GM21423 (cell line): ENCODE results near the gene GAB2.
"Not testable (repeated sequence)": the region's sequence is repeated elsewhere in the genome, so short reads cannot be mapped to it uniquely, and the experiment has no call there.

Experiments used
- ATAC-seq: cut with Tn5 transposase; IDR thresholded peaks from one replicate; pipeline ENCODE4 v1.9.1; 2021; ENCODE audit warnings: mild to moderate bottlenecking, moderate library complexity; ENCODE audit not compliant: unreplicated experiment

Gene GAB2

DNA sequence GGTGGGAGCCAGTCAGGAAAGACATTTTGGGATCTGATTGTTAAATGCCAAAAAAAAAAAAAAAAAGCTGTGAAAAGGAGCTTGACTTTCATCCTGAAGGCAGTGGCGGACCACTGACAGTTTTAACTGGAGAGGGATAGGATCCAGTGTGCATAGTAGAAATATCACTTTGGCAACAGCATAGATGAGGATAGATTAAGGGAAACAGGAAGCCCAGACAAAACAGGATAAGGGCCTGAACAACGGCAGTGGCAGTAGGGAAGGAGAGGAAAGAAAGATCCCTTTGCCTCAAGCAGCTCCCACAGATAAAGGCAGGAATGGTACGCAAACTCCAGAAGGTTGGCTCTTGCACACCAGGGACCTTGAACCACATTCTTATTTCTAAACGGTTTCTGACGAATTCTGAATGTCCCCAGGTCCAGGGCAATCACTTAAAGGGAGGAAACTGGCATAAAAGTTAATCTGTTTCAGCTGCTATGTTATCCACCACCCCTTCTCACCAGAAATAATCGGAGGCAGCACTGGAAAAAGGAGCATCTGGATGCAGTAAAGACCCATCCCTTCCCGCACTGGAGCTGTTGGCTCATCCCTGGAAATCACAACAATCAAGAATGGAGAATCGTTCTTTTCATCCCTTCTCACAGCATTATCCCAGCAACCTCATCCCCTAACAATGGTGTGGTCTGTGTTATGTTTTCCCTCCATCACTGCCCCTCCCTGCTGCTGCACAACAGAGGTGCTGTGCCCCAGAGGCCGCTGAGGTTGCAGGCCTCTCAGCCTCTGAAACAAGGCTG, 99.1 kb downstream of the GAB2 start:
- ATAC-seq: no peak

DNA sequence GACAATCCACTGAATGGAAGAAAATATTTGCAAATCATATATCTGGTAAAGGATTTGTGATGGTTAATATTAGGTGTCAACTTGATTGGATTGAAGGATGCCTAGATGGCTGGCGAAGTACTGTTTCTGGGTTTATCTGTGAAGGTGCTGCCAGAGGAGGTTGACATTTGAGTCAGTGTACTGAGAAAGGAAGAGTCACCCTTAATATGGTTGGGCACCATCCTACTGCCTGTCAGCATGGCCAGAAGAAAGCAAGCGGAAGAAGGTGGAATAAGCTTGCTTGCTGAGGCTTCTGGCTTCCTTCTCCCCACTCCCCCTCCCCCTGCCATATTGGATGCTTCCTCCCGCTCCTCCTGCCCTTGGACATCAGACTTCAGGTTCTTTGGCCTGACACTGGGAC, 101.9 kb downstream of the GAB2 start:
- no peak for ATAC-seq

DNA sequence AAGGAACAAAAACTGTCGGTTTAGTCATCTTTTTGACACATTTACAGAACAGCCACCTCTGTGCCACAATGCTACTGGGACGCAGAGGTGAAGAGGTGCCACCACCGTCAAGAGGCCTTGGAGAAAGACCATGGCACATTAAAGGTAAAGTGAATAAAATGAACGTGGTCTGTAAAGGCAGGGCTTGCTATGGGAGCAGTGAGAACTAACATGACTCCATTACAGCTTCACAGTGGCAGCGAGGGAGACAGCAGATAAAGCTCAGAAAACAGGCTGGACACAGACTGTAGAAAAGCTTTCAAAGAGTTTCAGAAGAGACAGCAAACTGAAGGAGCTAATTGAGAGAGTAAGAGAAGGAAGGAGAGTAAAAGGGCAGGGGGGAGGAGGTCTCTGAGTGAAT, 102.9 kb downstream of the GAB2 start:
- no peak for ATAC-seq

DNA sequence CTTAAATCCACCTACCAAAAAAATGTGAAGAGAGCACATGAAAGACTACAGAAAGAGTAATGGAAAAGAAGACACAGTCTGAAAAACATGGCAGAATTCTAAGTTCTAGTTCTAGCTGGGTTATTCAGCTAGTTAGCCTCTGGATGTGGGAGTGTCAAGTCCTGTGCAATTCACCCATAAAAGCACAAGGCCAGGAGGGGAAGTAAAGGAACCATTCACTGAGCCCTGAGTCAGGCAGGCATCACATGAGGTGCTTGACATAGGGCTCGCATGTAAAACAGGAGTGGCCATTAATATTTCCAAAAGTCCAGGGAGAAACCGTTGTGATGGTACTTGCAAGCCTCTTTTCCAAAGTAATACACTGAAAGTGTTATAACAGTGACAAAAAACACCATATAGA, 103.7 kb downstream of the GAB2 start:
- no peak for ATAC-seq

DNA sequence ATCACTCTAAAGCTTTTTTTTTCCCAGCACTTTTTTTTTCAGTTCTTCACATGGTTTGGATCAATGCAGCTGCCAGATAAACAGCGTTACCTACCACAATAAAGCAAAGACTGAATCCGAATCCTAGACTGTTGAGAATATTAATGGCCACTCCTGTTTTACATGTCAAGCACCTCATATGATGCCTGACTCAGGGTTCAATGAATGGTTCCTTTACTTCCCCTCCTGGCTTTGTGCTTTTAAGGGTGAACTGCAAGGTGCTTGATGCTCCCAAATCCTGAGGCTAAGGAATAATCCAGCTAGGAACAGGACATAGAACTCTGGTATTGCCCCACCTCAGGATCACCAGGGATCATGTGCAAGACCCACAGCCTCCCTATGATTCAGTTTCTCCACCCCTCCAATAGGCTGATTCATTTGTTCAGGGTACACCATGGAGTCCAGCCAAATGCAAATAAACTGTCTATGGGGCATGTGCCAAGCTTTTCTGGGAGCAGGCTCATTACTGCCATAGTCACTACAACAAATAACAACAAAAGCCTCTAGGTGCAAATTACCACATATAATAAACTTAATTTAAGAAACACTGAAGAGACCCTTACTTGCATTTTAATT, 104.3 kb downstream of the GAB2 start:
- no peak for ATAC-seq

DNA sequence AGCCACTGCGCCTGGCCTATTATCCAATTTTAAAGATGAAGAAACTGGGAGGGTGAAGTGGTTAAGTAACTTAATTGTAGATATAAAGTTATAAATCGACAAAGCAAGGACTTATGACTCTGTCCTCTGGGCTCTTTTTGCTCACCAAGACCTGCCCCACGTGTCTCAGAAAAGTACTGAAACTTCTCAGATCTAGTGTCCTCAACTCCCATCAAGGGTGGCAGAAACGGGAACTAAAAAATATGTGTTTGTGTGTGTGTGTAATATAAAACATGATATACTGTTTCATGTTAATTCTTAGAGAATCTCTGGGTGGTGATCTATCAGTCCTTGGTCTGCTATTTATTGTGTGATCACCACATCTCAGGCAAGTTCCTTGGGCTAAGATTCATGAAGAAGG, 104.9 kb downstream of the GAB2 start:
- no peak for ATAC-seq

DNA sequence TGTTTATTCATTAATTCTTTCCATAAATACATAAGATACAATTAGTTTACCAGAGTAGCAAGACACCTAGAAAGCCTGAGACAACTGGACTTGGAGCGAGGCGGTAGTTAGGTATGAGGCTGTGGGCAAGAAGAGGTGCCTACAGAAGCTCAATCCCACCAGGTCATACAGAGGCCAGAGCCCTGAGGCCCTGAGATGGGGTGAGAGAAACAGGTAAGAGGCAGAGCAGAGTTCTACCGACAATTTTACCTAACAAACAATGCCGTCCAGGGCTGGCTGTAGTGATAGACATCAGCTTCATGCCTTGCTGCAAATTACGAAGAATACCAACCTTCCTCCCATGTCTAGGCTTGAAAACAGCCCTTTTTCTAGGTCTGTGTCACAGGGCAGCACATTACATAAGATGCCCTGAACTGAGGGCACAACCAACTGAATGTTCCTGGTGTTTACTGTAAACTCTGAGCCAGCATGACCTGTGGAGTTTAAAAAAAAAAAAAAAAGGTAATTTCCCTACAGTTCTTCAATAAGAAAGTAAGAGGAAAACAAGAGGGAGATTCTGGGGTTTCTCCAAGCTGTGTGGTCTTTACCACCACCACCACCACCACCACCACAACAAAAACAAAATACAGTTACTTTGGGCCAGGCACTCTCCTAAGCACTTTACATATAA, 105.8 kb downstream of the GAB2 start:
- ATAC-seq: no peak

DNA sequence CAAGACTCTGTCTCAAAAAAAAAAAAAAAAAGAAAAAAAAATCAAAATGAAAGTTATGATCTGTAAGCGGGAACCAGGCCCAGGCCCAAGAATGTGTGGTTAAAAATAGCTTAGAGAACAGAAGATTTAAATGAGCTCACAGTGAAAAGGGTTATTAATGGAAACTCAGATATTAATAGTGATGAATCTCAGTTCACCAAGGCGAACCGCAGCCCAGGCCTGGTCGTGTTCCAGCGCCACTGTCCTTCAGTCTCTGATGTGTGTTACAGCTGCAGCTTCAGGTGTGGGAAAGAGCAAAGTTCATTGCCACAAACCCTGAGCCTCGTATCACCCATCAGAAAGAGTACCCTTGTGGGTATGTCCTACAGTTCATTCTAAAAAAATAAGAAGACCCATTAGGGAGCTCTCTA, 107.1 kb downstream of the GAB2 start:
- peak; percentile 86 for ATAC-seq

DNA sequence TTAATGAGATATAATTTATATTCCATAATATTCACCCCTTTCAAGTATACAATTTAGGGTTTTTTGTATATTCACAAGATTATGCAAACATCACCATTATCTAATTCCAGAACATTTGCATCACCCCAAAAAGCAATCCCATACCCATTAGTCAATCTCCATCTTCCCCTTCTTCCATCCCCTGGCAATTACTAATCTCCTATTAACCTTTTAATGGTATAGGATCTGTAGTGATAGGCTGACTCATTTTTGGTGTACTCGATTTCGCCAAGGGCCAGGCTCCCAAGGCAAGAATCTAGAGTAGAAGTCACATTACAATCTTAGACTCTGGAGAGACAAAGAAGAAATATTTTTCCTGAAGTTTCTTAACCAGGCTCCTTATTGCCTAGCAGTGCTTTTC, 113.4 kb downstream of the GAB2 start:
- no peak for ATAC-seq

DNA sequence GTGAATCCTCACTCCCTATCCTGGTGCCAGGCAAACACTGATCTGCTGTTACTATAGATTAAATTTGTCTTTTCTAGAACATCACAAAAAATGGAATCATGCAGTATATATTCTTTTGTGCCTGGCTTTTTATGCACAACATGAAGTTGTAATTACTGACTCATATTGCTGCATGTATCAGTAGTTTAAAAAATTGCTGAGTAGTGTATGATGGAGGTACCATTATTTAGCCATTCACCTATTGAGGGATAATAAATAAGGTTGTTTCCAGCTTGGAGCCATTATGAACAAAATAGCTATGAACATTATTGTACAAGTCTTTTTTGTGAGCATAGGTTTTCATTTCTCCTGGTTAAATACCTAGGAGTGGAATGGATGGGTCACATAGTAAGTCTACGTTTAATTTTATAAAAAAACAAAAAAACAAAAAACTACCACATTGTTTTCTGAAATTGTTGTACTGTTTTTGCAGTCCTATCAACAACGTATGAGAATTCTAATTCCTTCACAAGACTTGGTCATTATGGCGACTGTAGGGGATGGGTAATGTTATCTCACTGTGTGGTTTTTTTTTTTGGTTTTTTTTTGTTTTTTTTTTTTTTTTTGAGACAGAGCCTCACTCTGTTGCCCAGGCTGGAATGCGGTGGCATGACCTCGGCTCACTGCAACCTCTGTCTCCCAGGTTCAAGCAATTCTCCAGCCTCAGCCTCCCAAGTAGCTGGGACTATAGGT, 117.3 kb downstream of the GAB2 start:
- ATAC-seq: no peak

DNA sequence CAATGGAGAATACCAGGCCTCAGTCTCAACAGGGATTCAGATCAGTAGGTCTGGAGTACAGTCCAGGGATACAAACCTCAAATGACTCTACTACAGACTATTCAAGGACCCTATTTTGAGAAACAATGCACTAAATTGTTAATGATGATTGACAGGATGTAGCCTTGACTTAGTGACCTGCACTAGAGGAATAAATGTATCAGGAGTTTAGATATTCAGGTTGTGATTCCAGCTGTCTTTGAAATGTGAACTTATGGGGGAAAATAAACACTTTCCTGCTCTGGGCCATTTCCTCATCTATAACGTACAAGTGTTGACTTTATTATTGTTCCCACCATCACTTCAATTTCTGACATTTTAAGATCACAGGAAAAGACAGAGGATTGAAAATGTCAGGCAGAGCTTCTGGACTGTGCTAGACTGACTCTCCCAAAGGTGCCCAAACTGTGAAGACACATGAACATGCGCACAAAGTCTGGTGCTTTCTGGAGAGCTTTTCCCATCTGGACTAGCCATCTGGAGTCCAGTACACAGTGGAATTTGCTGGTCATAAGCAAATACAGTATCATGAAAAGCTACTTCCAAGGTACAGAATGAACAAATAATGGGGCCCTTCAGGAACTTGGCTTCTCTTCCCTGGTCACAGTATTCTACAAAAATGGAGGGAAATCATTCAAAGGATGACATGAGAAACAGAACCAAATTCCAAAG, 118.5 kb downstream of the GAB2 start:
- no peak for ATAC-seq

DNA sequence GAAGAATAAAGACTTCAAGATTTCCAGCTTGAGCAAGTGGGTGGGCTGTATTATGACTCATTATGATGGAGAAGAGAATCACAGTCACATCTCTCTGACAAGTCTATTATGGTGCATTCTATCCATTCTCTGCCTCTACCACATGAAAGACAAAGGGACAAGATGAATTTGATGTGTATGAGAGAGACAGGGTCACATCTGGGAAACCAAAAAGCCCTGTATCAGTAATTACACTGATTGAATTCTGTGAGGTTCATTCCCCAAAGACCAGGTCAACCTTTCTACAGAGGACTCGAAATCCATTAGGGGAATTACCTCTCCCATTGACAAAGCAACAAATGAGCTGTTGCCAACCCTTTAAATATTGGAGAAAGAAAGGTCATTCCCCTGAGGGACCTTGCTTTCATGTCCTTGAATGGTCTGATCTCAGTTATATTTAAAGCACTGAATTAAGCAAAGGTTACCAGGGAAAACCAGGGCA, 119.3 kb downstream of the GAB2 start:
- ATAC-seq: no peak

DNA sequence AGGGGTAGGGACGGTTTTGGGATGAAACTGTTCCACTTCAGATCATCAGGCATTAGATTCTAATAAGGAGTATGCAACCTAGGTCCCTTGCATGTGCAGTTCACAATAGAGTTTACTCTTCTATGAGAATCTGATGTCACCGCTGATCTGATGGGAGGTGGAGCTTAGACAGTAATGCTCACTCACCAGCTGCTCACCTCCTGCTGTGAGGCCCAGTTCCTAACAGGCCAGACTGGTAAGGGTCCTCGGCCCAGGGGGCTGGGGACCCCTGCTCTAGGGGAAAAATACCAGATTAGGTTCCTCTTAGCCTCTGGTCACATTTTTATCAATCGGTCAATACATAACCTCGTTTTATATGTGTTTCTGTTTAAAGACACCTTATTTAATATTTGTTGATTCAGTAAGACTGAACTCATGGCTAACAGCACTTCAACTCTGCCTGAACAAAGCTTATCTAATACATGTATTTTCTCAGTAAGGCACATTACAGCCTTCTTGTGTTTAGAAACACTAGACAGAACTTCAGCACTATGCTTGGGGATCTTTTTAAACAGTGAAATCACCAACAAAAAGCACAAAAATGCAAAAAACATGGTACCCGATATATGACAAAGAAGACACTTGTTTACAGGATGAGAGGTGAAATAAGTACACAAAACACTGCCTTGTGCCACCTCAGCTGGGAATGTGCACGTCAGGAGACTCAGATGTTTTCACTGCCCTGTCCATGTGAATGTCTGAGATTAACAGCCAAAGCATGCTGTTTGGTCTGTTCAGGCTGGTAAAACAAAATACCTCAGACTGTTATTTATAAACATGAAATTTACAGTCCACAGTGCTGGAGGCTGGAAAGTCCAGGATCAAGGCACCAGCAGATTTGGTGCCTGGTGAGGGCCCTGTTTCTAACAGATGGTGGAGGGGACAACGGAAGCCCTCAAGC, 121.4 kb downstream of the GAB2 start:
- ATAC-seq: no peak

DNA sequence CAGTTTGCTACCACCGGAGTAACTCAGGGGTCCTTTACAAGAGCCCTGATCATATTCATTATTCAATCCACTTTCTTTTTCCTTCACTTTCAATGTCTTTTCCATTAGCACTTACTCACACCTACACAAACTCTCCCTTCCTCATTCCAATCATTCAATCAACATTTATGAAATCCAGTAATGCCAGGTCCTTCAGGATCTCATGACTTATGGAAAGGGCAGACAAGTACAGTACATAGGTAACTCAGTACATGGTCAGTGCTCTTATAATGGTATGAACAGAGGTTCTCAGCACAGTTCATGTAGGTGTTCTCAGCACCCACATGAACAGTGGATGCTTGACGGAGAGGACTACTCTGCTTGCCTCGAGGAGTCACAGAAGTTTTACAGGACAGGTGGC, 122.3 kb downstream of the GAB2 start:
- no peak for ATAC-seq

DNA sequence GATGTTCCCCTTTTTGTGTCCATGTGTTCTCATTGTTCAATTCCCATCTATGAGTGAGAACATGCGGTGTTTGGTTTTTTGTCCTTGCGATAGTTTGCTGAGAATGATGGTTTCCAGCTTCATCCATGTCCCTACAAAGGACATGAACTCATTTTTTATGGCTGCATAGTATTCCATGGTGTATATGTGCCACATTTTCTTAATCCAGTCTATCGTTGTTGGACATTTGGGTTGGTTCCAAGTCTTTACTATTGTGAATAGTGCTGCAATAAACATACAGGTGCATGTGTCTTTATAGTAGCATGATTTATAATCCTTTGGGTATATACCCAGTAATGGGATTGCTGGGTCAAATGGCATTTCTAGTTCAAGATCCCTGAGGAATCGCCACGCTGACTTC, 123.5 kb downstream of the GAB2 start:
- ATAC-seq: not testable (repeated sequence)

DNA sequence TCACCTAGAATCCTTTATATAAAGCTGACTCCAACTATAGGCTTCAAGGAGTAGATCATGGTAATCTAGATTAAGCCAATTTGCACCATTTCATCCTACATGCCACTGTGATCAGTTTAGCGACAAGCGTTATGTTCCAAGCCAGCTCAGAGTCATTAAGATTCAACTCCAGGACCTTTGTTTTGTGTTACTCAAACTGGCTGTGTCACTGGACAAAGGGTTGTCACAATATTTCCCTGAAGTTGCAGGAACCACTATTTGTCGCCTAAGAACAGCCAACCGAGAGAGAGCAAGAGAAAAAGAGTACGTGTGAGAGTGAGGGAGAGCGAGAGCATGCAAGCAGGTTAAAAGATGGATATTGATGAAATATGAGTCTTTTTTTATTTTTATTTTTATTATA, 124.1 kb downstream of the GAB2 start:
- no peak for ATAC-seq

DNA sequence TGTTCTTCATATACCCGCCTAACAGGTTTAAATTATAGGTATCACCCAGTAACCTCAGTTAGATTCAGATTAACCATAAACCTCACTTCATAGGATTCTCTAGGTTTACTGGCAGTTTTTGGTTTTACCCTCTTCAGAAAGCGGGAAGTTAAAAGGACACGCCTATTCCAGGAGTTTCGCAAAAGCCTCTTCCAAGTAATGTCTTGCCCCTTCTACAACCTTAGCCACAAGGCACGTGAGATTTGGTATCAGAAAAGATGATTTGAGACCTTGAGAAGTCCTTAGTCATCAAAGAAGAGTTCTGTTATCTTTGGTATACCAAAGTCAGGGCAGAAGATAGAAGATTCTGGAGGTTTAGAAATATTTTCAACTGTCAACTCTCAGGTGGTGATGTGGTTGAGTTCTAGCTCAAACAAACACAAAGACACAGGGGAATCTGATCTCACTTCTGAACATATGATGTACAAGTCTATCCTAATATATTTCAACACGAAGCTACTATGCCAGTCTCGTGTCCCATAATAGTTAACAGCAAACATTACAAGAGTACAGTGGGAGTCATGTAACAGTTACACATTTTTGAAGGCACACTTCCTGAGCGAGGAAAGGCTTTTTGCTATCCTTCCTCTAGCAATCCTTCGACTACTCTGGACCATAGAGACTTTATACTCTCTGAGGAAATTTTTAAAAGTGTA, 125.4 kb downstream of the GAB2 start:
- ATAC-seq: no peak

DNA sequence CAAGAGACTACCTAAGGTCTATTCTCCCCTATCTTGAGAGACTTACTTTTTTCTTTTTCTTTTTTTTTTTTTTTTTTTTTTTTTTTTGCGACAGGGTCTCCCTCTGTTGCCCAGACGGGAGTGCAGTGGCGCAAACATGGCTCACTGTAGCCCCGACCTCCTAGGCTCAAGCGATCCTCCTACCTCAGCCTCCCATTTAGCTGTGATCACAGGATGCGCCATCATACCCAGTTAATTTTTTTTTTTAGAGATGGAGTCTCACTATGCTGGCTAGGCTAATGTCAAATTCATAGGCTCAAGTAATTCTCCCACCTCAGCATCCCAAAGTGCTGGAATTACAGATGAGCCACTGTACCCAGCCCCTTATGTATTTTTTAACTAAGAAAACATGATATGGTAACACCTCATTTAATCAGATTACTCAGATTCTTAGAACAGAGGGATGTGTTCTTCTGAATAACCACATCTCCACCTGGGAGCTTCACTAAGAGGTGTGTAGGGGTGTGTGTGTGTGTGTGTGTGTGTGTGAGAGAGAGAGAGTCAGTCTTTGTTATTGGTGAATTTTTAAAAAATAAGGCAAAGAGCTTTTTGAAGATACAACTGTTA, 126.0 kb downstream of the GAB2 start:
- ATAC-seq: no peak
